Islet of Langerhans (tissue), 1 donor: ENCODE results near the gene LPP.

Experiments
- FAIRE-seq: peaks from one replicate; lab custom pipeline; 2011; peaks lifted over from hg19 to GRCh38; lab: Jason Lieb, UNC

LPP gene

DNA sequence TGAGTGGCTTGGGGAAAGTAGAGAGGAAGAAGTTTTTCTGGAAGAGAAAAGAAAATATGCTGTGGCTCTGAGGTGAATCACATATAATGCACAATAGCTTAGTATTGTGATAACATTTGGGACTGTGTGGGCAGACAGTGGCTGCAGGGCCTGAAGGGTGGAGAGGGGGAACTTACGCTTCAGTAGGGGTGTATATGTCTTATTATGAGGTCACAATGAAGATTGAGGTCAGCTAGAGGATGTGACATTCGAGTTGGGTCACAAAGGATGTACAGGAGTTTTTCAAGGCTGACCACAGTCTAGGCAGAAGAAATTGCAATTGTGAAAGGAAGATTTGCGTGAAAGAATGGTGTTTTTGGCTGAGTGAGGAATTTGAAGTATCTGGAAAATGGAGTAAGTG lies 414.8 kb downstream of the LPP start:
- FAIRE-seq = no peak

DNA sequence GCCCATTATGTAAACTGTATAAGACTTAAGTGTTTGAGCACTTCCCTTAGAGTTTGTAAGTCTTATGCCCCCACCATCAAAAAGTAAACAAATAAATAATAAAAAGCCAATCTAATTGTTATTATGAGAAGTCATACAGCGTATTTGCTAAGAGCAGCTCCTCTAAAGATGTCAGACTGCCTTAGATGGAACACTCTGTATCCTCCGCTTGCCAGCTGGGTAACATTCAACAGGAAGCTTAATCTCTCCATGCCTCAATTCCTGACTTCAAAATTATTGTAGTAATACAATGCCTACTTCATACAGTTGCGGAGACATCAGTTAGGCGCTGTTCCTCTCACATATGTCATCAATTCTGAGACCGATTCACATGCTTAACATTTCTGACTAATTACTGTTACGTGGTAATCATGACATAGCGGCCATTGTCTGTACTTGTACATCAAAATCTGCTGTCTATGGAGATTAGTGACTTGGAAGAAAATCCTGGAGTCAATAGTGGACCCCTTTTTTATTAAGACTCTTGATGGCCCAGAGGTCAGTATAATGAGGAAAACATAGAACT lies 417.7 kb downstream of the LPP start:
- no peak for FAIRE-seq

DNA sequence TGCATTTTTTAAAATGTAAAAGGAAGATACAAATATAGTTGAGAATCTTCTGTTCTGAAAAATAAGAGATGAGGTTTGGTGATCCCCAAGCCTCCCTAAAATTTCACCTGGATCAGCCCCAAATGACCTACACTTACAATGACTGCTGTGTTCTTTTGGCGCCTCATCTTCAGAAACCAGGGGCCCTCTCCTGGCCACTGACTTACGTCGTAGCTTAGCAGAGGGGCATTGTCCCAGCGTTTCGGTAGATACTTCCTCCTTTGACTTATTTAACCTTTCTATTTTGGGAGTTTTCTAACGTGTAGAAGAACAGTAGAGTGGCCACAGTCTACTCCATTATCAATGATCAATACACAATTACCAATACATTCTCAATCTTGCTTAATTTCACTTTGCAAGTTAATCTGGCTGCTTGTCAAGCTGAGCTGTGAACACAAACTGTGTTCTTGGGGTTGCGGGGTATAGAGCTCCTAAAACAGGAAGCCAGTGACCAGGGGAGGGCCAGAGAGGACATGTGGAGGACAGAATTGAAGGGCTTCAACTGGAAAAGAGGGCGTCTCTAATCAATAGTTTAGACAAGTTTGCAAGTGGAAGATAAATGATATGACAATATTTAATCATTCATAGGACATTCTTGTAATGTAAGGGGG lies 419.5 kb downstream of the LPP start:
- no peak for FAIRE-seq

DNA sequence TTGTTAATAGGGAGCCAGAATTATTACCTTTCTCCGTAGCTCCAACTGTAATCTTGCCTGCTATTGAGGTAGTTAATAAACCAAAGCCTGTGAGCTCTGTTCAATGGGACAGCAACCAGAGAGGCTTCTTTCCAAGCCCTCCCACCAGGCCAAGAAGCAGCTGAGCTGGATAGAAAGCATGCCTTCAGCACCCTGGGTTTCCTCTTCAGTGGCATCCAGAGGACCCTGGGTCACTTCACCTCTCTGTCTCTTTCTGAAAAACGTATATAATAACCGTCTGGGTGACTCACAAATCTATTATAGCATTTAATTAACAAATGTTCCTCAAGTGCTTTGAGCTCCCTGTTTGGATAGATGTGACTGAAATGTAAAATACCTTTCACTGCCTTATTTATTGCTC lies 420.0 kb downstream of the LPP start:
- FAIRE-seq = no peak

DNA sequence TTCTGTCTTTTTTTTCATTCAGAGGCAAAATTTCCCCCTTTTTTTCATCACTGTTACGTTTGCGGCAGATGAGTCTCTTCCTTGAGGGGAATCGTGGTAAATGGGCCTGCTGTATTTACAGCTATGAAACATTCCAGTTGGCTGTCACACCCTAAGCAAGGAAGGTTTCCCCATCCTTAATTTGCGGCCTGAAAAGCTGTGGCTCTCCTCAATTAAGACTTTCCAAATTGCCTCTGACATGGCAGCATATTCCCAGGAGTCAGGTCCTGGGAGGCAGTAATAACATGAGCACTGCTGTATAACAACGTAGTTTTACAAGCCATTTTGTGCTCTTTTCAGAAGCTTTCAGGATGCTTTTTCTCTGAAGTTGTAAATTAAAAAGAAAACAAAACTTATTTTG lies 420.9 kb downstream of the LPP start:
- FAIRE-seq = no peak

DNA sequence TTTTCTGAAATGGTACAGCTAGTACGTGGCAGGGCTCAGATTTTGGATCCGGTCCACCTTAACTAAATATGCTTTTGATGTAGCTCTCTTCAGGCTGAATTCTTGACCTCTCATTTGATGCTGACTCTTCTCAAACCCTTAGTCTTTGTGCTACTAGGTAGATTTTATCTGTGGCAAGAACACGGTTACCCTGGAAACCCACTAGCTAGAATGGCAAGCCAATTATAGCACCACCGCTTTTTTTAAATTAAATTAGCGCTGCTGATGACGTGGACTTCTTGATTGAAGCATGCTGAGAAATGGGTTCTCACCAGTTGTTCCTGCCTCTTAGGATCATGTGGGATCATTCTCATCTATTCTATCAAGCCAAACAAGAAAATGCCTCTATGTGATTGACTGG lies 421.5 kb downstream of the LPP start:
- no peak for FAIRE-seq

DNA sequence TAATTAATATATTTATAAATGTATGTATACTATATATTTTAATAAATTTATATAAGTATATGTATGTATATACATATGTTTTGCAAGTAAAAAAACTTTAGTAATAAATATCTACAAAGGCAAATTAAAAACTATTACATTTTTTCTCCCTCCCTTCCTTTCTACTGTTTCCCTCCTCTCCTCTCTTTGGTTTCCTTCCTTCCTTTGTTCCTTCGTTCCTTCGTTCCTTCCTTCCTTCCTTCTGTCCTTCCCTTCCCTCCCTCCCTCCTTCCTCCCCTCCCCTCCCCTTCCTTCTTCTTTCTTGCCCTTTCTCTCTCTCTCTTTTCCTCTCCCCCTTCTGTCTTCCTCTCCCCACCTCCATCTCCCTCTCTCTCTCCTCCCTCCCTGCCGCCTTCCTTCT lies 423.6 kb downstream of the LPP start:
- no peak for FAIRE-seq

DNA sequence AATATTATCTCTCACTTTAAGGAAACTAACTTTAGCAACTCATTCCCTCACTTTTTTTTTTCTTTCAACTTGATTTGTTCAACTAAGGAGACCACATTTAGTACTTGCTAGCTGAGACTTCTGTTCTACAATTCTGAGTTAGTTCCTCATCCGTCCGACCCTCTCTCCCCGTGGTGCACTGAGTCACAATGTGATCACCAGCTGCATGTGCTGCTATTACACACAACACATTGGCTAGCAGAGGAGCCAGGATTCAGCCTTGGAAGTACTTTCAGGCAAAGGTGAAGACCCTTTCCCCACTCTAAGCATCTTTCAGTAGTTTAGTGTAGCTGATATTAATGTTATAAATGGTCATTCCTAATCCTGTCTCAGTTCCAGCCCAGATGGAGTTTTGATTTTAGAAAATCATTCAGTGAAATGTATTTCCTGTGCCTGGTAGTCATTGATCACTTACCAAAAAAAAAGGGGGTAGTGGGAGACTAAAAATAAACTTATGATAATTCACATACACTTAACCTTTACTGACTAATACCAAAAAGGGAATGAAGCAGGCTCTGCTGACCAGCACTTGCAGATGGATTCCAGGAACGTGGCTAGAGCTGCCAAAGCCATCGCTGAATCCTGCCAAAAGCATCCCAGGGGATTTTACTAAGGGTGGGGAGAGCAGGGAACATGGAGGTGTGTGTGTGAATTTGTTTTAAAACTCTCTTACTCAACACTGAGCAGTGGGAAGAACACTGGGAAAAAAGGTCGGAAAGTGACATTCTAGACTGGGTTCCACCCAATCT lies 424.8 kb downstream of the LPP start:
- no peak for FAIRE-seq

DNA sequence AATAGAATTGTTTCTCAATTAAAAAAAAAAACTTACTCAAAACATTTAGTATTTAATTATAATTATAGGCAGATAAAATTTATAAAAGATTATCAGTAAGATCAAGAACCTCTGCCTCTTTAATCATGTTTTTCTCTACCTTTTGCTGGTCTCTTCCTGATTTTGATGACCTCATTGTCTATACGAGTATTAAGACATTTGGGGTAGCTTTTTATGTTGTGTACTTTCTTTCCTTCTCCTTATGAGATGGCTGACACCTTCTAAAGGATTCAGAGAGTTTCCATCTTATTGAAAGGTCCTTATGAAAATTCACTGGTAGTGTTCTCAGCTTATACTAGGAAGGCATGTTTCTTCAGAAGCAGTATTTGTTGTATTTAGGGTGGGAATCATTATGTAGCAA lies 426.3 kb downstream of the LPP start:
- FAIRE-seq = no peak

DNA sequence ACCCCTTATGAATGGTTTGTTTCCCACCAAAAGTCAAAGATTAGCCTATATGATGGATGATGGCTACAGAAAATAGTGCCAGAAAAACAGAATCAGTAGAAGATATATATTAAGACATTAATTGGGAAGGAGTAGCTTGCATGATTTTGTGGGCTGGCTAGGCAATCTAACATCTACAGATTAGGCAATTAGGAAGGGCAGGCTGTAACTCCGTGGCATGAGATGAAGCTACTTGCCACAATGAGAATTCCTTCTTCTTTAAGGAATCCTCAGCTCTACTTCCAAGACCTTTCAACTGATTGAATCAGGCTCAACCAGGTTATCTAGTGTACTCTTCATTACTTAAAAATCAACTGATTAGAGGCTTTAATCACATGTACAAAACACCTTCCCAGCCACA lies 426.7 kb downstream of the LPP start:
- no peak for FAIRE-seq

DNA sequence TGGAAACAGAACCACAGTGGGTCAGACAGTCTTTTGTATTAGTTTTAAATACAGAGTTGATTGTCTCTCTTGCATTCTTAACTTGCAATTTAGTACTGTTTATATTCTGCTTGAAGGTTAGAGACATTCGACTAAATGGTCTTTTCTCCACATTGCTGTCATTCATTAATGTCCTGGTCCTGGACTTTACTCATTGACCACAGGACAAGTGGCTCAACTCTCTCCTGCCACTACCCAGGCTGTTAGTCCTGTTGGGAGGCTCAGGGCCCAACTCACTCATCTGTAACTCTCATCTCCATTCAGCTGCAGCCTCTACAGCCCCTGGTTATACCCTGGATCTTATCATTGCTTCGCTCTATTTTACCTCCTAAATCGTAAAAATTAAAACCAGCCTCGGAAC lies 427.4 kb downstream of the LPP start:
- no peak for FAIRE-seq

DNA sequence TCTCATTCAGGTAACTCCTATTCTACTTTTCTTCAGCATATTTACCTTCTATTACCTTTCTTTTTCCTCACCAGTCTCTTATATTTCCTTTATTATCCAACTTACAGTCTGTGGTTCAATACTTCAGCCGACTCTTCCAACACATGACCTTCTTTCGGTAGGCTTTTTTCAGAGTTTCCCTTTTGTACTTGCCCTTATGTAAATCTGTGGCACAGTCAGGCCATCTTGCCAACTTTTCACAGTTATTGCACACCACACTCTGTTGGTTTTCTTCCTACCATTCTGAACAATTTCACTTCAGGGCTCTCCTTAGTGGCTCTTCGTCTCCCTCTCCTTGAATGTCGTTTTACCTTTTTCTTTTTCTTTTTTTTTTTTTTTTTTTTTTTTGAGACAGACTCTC lies 427.8 kb downstream of the LPP start:
- FAIRE-seq = no peak

DNA sequence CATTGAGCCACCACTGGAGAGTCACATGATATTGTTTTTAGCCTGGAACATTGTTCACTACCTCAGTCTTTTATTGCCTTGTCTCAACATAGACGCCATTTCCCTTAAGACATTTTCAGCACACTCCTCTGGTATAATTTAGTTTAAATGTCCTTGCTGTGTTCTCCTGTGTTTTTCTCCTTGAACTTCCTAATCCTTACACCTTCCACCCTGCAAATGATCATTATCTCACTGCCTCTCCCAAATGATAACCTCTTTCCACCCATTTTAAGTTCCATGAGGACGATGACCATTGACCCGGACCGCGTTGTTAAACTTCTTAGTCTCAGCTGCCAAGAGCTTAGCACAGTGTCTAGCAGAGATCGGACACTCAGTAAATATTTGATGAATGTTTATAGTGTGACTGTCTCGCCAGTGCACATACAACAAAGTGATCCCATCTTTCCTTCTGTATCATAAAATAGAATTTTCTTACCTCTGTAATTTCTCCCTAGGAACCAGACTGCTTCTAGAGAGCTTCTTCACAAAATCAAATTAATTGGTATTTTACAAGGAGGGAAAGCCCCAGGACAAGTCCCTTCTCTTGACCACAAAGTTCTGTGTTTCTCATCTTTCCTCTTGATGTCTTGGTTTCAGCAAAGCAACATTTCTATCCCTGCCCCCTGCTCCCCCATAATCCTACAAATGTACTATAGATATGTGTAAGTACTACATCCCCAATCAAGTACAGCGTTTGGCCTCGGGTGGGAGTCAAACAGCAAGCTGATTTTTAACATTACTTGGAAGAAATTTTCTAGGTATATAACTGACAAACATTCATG lies 429.6 kb downstream of the LPP start:
- FAIRE-seq = no peak

DNA sequence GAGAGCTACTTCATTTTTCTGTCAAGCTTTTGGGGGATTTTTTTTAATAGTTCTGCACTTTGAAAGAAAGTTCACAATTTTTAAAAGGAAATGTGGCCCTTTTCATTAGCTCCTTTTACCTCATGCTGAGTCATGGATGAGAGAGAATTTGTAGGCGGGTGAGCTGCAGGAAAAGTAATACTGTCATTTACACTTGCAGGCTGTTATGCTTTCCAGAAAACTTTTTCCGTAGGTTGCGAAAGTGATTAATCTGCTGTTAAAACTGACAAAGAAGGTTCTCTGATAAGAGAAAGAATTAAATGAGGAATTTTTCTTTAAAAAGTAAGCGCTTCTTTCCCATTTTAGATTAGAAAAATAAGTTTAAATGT lies 430.2 kb downstream of the LPP start:
- FAIRE-seq = no peak

DNA sequence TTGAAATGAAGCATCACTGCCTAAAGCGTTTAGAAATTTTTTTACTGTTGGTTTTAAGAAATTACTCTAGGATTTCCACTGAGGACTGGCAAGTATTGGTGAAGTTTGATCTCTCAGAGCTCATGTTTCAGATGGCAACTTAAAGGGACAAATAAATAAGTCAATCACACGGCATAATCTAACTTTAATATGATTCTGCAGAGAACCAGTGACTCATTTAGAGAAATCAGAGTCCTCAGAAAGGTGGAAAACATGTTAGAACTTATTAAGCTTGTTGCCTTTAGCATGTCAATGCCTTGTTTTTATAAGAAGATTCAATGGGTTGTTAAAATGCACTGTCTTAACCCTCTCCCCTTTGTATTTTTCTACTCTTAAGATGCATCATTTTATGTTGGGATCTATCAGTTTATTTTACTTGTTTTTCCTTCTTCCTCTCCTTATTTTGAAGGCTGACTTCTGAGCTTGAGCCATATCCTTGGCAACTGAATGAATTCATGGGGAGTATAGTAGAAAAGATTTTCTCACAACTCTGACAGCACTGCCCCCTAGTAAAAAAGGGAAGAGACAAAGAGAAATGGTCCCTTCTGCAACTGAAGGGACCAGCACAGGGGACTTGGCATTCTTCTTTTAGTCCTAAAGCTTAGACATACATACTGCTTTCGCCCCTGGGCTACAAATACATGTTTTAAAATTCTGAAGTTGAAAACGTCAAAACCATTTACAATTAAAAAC lies 431.2 kb downstream of the LPP start:
- FAIRE-seq = no peak

DNA sequence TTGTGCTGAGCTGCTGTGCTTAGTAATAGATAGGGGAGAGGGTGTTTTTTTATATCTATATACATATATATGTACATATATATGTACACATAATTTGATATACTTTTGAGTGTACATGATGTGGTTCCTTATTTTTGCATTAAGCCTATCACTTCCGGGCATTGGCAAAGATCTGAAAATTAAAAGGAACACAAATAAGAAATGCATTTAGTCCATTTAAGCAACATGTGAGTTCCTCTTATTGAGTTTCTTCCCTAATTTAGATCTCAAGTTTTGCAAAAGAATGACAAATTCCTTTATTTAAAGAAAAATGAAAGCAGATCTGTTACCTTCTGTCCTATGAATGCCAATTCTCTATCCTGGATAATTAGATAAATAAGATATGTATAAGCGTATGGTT lies 435.1 kb downstream of the LPP start:
- no peak for FAIRE-seq

DNA sequence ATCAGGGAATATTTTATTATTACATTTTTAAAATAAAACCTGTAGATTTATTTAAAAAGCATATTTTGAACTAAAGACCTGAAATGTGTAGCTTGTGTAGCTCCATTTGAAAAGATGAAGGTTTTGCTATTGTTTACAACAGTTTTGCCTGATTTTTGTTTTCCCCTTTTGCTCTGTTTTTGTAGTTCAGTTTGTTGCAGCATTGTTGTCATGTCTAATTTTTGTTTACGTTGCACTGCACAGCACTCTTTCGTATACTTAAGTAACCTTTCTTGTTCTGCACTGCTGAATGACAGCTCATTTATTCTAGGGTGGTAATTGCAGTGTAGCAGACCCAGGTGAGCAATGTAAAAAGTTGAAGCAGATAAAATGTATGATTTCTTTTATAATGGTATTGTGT lies 435.8 kb downstream of the LPP start:
- FAIRE-seq = no peak

DNA sequence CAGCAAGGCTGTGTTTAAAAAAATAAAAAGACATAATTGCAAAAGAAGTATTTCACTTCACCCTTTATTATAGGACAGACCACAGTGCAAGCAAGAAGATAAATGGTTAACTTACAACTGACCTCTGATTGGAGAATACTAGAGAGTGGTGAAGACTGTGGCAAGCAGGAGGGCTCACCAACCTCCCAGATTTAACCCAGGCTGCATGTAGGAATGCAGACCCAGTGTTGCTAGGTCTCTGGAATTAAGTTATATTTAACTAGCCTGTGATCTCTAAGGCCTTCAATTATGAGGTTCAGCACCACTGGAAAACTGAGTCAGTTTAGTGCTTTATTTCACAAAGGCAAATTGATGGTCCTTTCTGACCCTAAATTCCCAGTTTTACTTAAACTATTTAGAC lies 436.6 kb downstream of the LPP start:
- no peak for FAIRE-seq

DNA sequence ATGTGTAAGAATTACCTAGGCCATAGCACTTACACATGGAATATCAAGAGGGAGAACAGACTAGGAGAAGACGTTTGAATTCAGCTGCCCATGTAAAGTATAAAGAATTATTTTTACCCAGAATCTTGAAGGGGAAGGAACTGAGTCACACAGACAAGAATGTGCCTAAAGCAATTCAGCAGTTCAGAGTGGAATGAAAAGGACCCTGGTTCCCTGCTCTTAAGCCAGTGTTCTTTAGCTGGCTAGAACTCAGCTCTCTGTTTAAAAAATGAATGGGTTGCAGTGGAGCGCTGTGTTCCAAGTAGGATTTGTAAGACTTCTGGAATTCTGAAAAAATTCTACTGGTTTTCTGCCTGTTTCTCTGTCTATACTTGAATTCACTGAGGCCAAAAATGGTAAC lies 440.2 kb downstream of the LPP start:
- no peak for FAIRE-seq

DNA sequence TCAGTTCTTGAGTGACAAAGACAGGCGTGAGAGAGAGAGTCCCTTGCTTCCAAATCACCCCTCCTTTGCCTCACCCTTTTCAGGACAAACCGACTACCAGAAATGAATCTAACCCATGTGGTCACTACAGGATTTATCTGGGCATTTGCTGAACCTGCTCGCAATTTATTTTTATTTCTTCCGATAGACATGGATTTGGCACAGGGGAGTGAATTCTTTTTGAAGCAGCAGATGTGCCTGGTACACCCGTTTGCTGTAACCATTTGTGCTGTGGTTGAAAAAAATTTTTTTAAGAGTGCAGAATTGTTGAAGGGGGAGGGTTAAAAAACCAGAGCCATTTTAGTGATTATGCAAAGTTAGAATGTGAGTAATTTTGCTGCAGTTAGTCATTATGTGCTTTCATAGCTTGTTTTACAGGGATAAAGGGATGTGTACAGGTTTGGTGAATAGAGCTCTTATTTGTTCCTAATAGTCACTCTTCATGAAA lies 442.0 kb downstream of the LPP start:
- no peak for FAIRE-seq

DNA sequence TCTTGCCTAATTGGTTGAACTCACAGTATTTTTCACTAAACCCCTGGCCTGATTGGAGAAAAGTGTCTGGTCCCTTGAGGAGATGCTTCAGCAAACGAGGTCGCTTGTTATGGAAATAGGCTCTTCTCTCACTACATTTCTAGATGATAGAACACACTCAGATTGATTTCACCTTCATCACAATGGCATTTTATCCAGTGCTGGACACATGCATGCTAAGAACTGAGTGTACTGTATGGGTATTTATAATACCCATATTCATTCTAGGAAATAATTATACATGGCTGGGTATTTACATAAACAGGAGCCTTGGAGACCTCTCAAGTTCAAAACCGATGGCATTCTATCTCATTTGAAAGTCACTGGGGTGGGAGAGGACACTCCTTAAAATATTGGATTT lies 444.9 kb downstream of the LPP start:
- FAIRE-seq = no peak

DNA sequence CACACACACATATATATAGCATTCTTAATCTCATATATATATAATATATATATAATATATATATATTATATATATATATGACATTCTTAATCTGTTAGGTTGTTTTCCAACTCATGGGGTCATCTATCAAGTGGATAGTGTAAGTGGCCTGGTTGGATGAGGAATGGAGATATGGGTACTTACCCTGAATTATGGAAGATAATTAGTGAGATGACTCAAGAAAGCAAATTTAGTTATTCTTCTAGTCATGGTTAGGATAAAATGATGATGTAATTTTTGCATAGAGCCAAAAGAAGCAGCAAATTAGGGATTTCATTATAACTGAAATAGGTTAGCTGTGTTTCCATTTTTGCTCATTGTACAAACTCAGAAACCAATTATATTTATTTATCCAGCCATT lies 448.2 kb downstream of the LPP start:
- FAIRE-seq = no peak
